NOMO-1 treated with DMSO at 0.1 percent for 48 hours (cell line): ENCODE measurements around the gene PSME3IP1.

Experiments
- DNase-seq: peaks from one replicate; lab custom pipeline; 2025; ENCODE audit not compliant: unreplicated experiment; lab: John Stamatoyannopoulos, UW

Gene PSME3IP1

GRCh38 chr16:57104706-57105105, 81.1 kb downstream of the PSME3IP1 start:
- DNase-seq, result no peak

- DNase-seq, result no peak
Observed at GRCh38 chr16:57102888-57103851, 82.7 kb downstream of the PSME3IP1 start.
